Measurements from ENCODE around the gene PTH2R.
"Not testable (repeated sequence)": the region's sequence is repeated elsewhere in the genome, so short reads cannot be mapped to it uniquely, and the experiment has no call there.

PTH2R gene

GRCh38 chr2:208392300-208392699, 14.3 kb upstream of the PTH2R start:
- DNase-seq: no peak

- not testable (repeated sequence) for DNase-seq
These were observed 9.8 kb upstream of the PTH2R start for GRCh38 chr2:208396796-208397195.

DNA sequence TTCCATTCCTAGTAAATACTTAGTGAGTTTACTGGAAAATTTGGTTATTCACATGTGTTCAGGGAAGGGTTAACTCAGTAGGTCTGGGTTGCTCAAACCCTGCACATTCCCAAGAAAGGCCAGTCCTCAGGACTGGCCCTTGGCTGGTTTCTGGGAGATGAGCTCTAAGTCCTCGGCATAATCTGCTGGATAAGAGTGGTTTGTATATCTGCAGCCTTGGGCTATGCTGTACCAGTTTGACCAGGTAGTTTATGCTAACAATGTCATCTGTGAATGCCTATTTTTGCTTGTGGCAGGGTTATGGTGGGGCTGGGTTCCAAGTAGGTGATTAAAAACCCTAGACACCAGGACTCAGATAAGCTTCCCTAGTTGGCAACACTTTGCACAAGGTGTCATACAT, 7.4 kb upstream of the PTH2R start:
- DNase-seq: no peak

DNA sequence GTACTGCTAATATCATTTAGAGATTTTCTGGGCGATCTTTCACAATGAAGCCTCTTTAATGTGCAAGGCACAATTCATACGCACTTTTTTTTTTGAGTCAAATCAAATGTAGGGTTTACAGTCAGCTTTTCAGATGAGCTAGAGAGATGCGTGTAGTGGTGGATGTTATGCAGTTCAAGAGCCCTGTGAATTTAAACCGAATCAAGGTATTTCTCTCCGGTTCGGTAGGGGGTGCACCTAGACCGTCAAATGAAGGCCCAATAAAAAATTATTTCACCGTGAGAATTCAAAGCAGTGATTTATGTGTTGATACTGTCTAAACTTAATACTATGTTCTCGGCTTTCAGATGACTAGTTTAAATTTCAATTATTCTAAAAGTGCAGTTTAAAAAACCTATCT, 1.1 kb downstream of the PTH2R start:
- no peak for DNase-seq

- DNase-seq: no peak
These were observed 7.3 kb downstream of the PTH2R start for GRCh38 chr2:208413931-208414330.

- DNase-seq: no peak
These were observed 8.7 kb downstream of the PTH2R start for GRCh38 chr2:208415255-208415654.

DNA sequence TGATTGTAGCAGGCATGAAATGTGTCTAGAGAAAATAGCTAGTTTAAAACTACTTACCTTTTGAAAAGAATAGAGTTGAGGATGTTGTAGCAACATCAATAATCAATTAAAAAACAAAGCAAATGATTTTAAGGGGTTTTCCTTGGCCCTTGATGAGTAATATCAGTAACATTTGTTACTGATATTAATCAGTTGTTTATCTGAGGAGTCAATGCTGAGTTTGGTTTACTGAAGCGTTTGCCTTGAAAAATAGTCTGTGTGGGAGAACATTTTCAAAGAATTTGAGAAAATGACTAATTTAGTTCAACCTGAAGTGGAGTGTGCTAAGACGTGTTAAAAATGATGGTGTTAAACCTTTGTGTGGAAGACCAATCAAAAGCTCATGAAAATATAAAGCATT, 9.3 kb downstream of the PTH2R start:
- no peak for DNase-seq

GRCh38 chr2:208426412-208427045, 19.9 kb downstream of the PTH2R start:
- no peak for DNase-seq

DNA sequence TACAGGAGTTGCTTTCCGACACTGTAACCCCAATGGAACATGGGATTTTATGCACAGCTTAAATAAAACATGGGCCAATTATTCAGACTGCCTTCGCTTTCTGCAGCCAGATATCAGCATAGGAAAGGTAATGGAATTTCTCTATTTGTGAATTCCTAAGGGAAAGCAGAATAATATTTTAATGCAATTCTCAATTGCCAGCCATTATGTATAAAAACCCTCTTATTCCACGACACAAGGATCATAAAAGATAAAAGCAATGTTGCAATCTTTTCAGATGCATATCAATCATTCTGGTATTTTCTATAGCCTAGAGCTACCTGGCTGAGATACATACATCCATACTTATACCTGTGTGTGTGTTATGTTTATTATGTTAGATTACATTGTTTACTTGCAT, 31.2 kb downstream of the PTH2R start:
- DNase-seq: no peak

GRCh38 chr2:208440716-208441115, 34.1 kb downstream of the PTH2R start:
- no peak for DNase-seq

DNA sequence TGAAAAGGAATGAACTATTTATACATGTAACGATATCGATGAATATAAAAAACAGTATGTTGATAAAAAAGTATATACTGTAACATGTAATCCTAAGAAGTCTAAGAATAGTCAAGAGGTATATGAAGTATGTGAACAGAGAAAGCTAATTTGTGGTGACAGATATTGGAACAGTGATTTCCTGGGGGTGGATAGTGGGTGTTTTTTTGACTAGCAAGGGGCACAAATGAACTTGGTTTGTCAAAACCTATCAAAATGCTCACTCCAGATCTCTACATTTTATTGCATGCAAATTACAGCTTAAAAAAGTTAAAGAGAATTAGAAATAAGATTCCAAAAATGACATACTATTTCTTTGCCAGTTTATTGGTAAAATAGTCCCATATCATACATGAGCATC, 35.4 kb downstream of the PTH2R start:
- DNase-seq: no peak

- DNase-seq: not testable (repeated sequence)
These were observed 40.9 kb downstream of the PTH2R start for GRCh38 chr2:208447447-208447846.

GRCh38 chr2:208451061-208451460, 44.5 kb downstream of the PTH2R start:
- no peak for DNase-seq

DNA sequence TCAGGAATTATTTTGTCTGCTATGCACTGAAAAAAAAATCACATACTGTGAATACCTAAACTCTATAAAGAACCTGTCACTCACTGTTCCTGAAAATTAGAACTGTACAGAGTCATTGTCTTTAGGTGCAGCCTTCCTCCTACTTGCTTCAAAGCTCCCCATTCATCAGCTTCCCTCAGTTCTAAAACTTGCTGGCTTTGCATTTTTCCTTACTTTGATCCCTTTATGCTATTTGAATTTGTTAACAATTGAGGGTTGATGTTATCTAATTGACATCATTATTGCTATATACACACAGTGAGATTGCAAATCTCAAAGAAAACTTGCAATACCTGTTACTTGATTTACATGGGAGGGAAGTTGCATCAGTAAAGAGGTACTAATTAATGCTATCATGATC, 48.3 kb downstream of the PTH2R start:
- DNase-seq: no peak

DNA sequence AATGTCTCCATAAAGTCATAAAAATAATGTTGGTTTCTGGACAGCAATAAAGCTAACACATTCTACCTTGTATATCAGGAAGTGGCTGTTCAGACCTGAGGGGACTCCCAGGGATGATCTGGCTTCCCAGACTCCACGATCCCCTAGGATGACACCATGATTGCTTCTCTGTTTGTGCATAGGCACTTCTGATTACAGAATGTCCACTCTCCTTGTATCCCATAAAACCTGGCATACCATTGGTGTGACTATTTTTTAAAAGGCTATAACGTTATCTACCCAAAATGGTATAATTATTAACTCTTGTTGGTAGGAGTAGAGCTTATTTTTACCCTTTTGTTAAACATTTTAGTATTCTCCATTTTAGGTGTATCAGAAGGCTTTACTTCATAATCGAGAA, 57.1 kb downstream of the PTH2R start:
- DNase-seq: no peak

DNA sequence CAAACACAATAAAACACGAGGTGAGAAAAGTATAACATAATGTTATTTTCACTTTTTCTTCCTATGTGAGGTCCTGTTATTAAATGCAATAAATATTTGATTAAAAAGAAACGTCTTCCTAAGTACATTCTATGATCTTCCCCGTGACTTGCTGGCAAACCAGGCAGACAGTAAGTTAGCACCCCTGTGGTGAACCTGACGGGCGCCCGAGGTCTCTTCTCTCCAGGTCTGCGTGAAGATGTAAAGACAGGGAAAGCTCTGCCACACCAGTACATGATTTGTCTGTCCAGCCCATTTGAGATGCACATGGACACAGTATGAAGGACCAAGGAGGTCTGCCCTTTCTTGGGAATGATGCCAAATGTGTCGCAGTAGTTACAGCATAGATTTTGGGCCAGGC, 57.6 kb downstream of the PTH2R start:
- DNase-seq: no peak

- peak; percentile 37 for DNase-seq
These were observed 59.7 kb downstream of the PTH2R start for GRCh38 chr2:208466151-208466919.

GRCh38 chr2:208466920-208467298, 60.3 kb downstream of the PTH2R start:
- DNase-seq: no peak

DNA sequence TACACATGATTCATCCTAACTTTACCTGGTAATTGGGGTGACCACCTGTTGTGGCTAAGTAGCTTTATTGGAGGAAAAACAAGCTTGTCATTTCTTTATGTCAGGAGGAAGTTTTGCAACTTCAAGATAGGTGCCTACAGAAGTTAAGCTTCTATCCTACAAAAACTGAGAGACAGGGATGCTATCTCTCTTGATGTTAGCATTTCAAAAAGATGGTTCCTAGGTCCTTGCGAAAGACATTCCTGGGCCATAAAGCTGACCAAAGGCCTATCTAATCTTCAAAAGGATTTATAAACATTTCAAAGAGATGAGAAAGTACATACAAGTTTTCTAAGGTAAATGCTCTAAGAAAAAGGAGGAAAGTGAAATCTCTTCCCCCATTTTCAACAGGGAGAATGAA, 61.0 kb downstream of the PTH2R start:
- DNase-seq: no peak

GRCh38 chr2:208477741-208478140, 71.1 kb downstream of the PTH2R start:
- DNase-seq: no peak

DNA sequence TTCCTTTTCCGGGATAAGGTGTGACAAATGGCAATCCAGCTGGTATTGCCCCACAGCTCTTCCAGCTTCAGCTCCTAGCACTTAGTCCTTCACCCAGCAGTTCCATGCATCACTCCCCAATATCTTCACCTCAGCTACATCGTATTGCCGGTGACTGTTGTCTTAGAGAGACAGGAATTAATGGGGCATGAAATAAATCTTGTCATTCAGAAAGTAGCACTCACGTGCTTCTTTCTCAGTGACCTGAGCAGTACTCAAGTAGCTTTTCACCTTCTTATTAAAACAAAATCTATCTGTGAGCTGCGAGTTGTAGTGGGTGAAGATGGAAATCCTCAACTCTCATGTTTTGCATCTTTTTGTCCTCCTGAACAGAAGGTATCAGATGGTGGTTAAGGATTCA, 72.8 kb downstream of the PTH2R start:
- no peak for DNase-seq

DNA sequence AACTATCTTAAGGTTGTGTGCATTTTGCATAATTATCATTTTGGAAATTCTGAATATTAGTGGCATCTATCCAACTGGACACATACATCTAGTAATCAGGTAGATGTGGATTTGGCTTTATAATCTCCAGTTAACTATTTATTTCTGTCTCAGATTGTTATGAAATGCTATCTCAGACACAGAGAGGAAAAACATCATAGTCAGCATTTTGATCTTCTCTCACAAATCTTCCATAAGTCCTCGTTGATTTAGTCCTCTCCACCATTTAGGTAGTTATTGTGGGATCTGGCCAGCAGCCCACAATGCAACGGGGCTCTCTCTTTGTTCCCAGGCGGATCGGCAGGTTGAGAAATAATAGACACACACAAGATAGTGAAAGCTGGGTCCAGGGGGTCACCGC, 75.4 kb downstream of the PTH2R start:
- DNase-seq: not testable (repeated sequence)

DNA sequence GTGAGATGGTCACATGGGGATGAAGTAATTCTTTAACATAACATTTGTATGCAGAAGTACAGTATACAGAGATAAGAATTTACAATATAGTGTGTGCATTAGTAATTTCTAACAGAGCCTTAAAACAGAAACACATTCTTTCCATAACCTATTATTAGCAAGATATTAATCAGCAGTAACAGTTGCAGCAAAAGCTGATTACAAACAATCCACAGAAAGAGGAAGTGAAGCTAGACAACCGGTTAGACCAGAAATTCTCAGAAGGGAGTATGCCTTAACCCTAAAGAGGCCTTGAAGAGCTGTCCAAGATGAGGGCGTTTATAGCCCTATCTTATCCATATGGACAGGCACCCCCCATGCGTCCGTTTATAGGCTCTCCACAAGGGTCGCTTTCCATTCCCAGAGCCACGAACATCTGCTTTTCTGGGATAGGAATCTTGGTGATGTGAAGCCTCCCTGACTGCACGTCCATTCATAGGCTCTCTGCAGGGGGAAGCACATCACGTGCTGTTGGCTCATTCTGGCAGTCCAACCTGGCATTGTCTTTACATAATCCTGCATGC, 75.9 kb downstream of the PTH2R start:
- peak; percentile 74 for DNase-seq

DNA sequence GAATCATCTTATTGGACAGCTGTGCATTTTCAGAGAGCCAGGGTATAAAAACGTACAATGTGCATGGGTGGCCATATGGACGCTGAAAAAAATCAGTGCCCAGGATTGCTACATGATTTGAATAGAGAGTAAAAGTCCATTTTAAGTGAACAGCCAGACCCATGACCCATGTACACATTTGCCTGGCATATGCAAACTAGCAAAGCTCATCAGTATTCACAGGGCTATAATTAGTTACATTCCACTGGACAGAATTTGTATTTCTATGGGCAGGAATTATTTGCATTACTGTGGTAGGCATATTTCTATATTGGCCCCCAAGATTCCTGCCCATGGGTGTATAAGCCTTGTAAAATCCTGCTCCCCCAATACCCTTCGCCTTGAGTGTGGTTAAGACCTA, 78.8 kb downstream of the PTH2R start:
- no peak for DNase-seq

Data from MV-4-11 (cell line).